GM21619 (cell line): ENCODE data around the gene MT4.

ENCODE experiments used
- ATAC-seq: cut with Tn5 transposase; IDR thresholded peaks from one replicate; pipeline ENCODE4 v1.9.1; 2021; ENCODE audit not compliant: unreplicated experiment

MT4 gene

DNA sequence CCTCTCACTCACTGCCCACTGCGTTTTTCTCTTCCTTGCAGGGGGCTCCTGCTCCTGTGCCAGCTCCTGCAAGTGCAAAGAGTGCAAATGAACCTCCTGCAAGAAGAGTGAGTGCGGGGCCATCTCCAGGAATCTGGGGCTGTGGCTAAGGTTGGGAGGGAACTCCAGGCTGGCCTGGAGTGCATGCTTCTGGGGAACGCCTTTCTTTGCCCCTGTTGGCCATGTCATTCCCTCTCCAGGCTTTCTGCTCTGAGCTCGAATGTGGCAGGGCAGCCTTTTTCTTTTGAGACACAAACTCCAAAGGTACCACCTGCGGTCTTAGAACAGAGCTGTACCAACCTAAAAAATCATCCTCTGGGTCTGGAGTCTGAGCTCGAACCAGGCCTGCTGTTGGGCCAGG, 53.3 kb downstream of the MT4 start:
- no peak for ATAC-seq
